K562 (cell line): Measurements from ENCODE around the gene YPEL2. TPM values are rescaled to one million over a fixed set of nuclear protein-coding genes. Genes with fewer than 3 reads are reported as not detected.
A peak's percentile ranks its signal among the peaks of the same experiment; 100 is the strongest.

Source experiments
- ATAC-seq: fragments of 200-7000 bp; cut with Tn5 transposase; 3 replicates; pipeline ENCODE4 v1.9.1; 2020; ENCODE audit warnings: moderate library complexity
- BruUV-seq: library from RNA; stranded (reverse); fragments of 400-500 nt; replicated peaks from 2 replicates; lab custom pipeline; 2021; lab: Mats Ljungman, UMichigan
- CTCF ChIA-PET: fragments of 300-600 bp; formaldehyde crosslinking; extraction: SDS; loops from one replicate; lab custom pipeline; 2021; ENCODE audit warnings: low intra/inter-chr PET ratio; lab: Yijun Ruan, JAX
- POLR2A ChIA-PET: fragments of 300-600, 350-650 bp; sonication (Branson Sonifier 250); formaldehyde crosslinking; extraction: SDS; loops from one replicate; lab custom pipeline; 2021; ENCODE audit warnings: antibody characterized with exemption, inconsistent platforms; lab: Yijun Ruan, JAX
- DNase-seq, 4 experiments: peaks; one replicate each; pipeline versions ENCODE4 v3.0.0 to v3.0.0-alpha.2; 2011 to 2018; ENCODE audit warnings: low spot score in 3 of 4, mixed read lengths in 3 of 4; ENCODE audit errors: extremely low read depth in 1 of 4
- FAIRE-seq: peaks from 2 replicates; lab custom pipeline; 2011; peaks lifted over from hg19 to GRCh38; lab: Jason Lieb, UNC
- H2AFZ ChIP-seq: 2 replicates; pipeline ENCODE4 v1.6.0; 2011; ENCODE audit warnings: low read depth, low read length, control low read depth, inconsistent platforms
- H3K27ac ChIP-seq: fragments of 200-600 bp; 3 replicates; pipeline ENCODE4 v1.8.0; 2011; ENCODE audit warnings: low read depth, mild to moderate bottlenecking, control low read depth, inconsistent platforms, low read length, moderate library complexity, mixed read lengths; ENCODE audit errors: extremely low read depth
- H3K27me3 ChIP-seq, 2 experiments: fragments of 300-600 bp in 1 of 2; 2 replicates in 1 of 2; 3 replicates in 1 of 2; pipeline versions ENCODE4 v1.6.0 to v1.8.0; 2011; ENCODE audit warnings: inconsistent platforms in 2 of 2, low read length in 2 of 2, mild to moderate bottlenecking in 1 of 2, mixed read lengths in 1 of 2, moderate library complexity in 1 of 2; ENCODE audit not compliant: control insufficient read depth in 2 of 2, insufficient read depth in 2 of 2
- H3K36me3 ChIP-seq: fragments of 300-600 bp; 3 replicates; pipeline ENCODE4 v1.8.0; 2011; ENCODE audit warnings: mild to moderate bottlenecking, low read length, inconsistent platforms; ENCODE audit not compliant: control insufficient read depth, insufficient read depth
- H3K4me1 ChIP-seq, 2 experiments: fragments of 200-600 bp in 1 of 2; replicated peaks in 1 of 2; 2 replicates in 1 of 2; 3 replicates in 1 of 2; pipeline versions ENCODE4 v1.5.1 to v1.8.0; 2011; ENCODE audit warnings: inconsistent platforms in 2 of 2, low read length in 2 of 2, mild to moderate bottlenecking in 1 of 2, mixed read lengths in 1 of 2, moderate library complexity in 1 of 2; ENCODE audit not compliant: control insufficient read depth in 2 of 2, insufficient read depth in 2 of 2
- H3K4me2 ChIP-seq: 2 replicates; pipeline ENCODE4 v1.6.1; 2011; ENCODE audit warnings: low read length, control low read depth, inconsistent platforms, mixed read lengths; ENCODE audit not compliant: insufficient read depth
- H3K4me3 ChIP-seq: fragments of 200-600 bp; sonication (generic), shearing (Covaris generic); 2 replicates; pipeline ENCODE4 v1.5.1; 2016; ENCODE audit warnings: control low read depth, inconsistent platforms
- H3K79me2 ChIP-seq: fragments of 200-600 bp; 3 replicates; pipeline ENCODE4 v1.8.0; 2011; ENCODE audit warnings: low read length, inconsistent platforms; ENCODE audit not compliant: control insufficient read depth, insufficient read depth
- H3K9ac ChIP-seq, 2 experiments: 2 replicates each; pipeline versions ENCODE4 v1.6.0 to v1.6.1; 2011; ENCODE audit warnings: low read depth in 2 of 2, low read length in 2 of 2, control low read depth in 1 of 2, inconsistent platforms in 1 of 2, mild to moderate bottlenecking in 1 of 2, mixed read lengths in 1 of 2; ENCODE audit not compliant: insufficient read depth in 1 of 2
- H3K9me1 ChIP-seq: one replicate; pipeline ENCODE4 v1.6.0; 2011; ENCODE audit warnings: inconsistent platforms, mild to moderate bottlenecking, low read length, moderate library complexity; ENCODE audit not compliant: control insufficient read depth, insufficient read depth
- H3K9me3 ChIP-seq: replicated peaks from 2 replicates; pipeline ENCODE4 v1.5.1; 2011; ENCODE audit warnings: low read depth, low read length, inconsistent platforms; ENCODE audit not compliant: control insufficient read depth, insufficient read depth
- H4K20me1 ChIP-seq: replicated peaks from 2 replicates; pipeline ENCODE4 v1.6.1; 2011; ENCODE audit warnings: low read length, inconsistent platforms, mixed read lengths; ENCODE audit not compliant: control insufficient read depth, insufficient read depth
- BHLHE40 ChIP-seq: IDR thresholded peaks from 2 replicates; pipeline ENCODE4 v1.6.1; 2011; ENCODE audit warnings: low read length, improper control_type of control experiment
- CEBPZ ChIP-seq: fragments of 150-350 bp; IDR thresholded peaks from 2 replicates; pipeline ENCODE4 v1.6.1; 2014; ENCODE audit warnings: low read depth, mild to moderate bottlenecking, low read length, borderline replicate concordance
- ESRRA ChIP-seq: fragments of 450-650 bp; IDR thresholded peaks from 2 replicates; pipeline ENCODE4 v1.6.1; 2014; ENCODE audit warnings: low read depth, mild to moderate bottlenecking, moderate library complexity, borderline replicate concordance
- HDAC1 ChIP-seq, 2 experiments: fragments of 450-650 bp; IDR thresholded peaks; 2 replicates each; pipeline ENCODE4 v1.6.1; 2016 to 2017; ENCODE audit warnings: inconsistent platforms in 1 of 2, mild to moderate bottlenecking in 1 of 2, moderate library complexity in 1 of 2
- KDM1A ChIP-seq, 2 experiments: fragments of 450-650 bp; IDR thresholded peaks; 2 replicates each; pipeline ENCODE4 v1.6.1; 2016; ENCODE audit warnings: mild to moderate bottlenecking in 2 of 2
- MEF2A ChIP-seq: IDR thresholded peaks from 2 replicates; pipeline ENCODE4 v1.6.1; 2011; ENCODE audit warnings: low read depth, mild to moderate bottlenecking, low read length, moderate library complexity; ENCODE audit not compliant: control insufficient read depth
- MIER1 ChIP-seq: fragments of 450-650 bp; IDR thresholded peaks from 2 replicates; pipeline ENCODE4 v1.6.1; 2016; ENCODE audit warnings: antibody characterized with exemption, mild to moderate bottlenecking, low read depth
- POLR2AphosphoS2 ChIP-seq: IDR thresholded peaks from 2 replicates; pipeline ENCODE4 v1.6.1; 2012; ENCODE audit warnings: low read length, improper control_type of control experiment
- RCOR1 ChIP-seq, 2 experiments: IDR thresholded peaks; 2 replicates each; pipeline ENCODE4 v1.6.1; 2012; ENCODE audit warnings: low read depth in 2 of 2, low read length in 2 of 2, borderline replicate concordance in 1 of 2, improper control_type of control experiment in 1 of 2
- RNF2 ChIP-seq: sonication (generic); IDR thresholded peaks from 2 replicates; pipeline ENCODE4 v1.6.1; 2016
- SMAD2 ChIP-seq: fragments of 150-350 bp; IDR thresholded peaks from 2 replicates; pipeline ENCODE4 v1.6.1; 2014; ENCODE audit warnings: low read depth, mild to moderate bottlenecking, low read length
- TEAD1 ChIP-seq, 2 experiments: fragments of 450-650 bp in 1 of 2; sonication (generic) in 1 of 2; formaldehyde crosslinking; IDR thresholded peaks; 2 replicates each; pipeline versions ENCODE4 v1.4.0 to v1.8.0; 2020 to 2022; ENCODE audit warnings: mild to moderate bottlenecking in 2 of 2, missing genetic modification reagents in 1 of 2
- ZBTB8A ChIP-seq: fragments of 450-650 bp; IDR thresholded peaks from 2 replicates; pipeline ENCODE4 v1.6.1; 2018; ENCODE audit warnings: mild to moderate bottlenecking, moderate library complexity; ENCODE audit not compliant: partially characterized antibody
- WGBS: fragments of 100-300 bp; shearing (Covaris generic); methylation state at CpG from one replicate; pipeline ENCODE4 v1.1.6; 2016; ENCODE audit warnings: low coverage, mixed read lengths; ENCODE audit not compliant: insufficient coverage; ENCODE audit errors: missing lambda C conversion rate; 5-methylcytosine and 5-hydroxymethylcytosine counted together
- in situ Hi-C: fragments of 300-500 bp; cut with MboI; formaldehyde crosslinking; loops from 4 replicates; pipeline ENCODE4 v1.15.0; 2018; ENCODE audit warnings: inconsistent platforms, mixed read lengths
- intact Hi-C: fragments of 100-400 bp; cut with micrococcal nuclease; formaldehyde crosslinking; loops from 2 replicates; pipeline ENCODE4 v1.14.2; 2022
- polyA plus RNA-seq, 8 experiments: library from polyadenylated mRNA; depleted of rRNA in 4 of 8; stranded (reverse) in 5 of 8; unstranded in 3 of 8; fragments of >200 nt; fragmentation: Nextera tagmentation in 2 of 8; fragmentation: Illumina TruSeq in 1 of 8; extraction: Ambion mirVana in 2 of 8; extraction: Trizol in 1 of 8; gene quantifications; 2 replicates each; pipeline versions ENCODE4 v1.2.1 to v1.2.3, GENCODE V29; 2011 to 2014; ENCODE audit warnings: inconsistent platforms in 1 of 8, missing spikeins in 1 of 8
- total RNA-seq, 7 experiments: library from RNA; depleted of rRNA in 6 of 7; stranded (reverse); fragments of >200 nt in 6 of 7; fragmentation: Illumina TruSeq in 2 of 7; extraction: Trizol in 2 of 7; gene quantifications; 2 replicates each; pipeline versions ENCODE4 v1.2.1 to v1.2.3, GENCODE V29; 2011 to 2021; ENCODE audit warnings: low replicate concordance in 1 of 7
- TF ChIP-seq, protein P1 (sequence below): fragments of 450-650 bp; IDR thresholded peaks from 2 replicates; pipeline ENCODE4 v1.6.1; 2016; ENCODE audit warnings: low read depth, mild to moderate bottlenecking, moderate library complexity

YPEL2 gene
- total and polyA plus RNA-seq, 9 of the 15 experiments (the other 6 are each of a cell fraction or from before 2014, with no cell fraction given), result 0.11 to 2.4 (median 0.47) TPM

DNA sequence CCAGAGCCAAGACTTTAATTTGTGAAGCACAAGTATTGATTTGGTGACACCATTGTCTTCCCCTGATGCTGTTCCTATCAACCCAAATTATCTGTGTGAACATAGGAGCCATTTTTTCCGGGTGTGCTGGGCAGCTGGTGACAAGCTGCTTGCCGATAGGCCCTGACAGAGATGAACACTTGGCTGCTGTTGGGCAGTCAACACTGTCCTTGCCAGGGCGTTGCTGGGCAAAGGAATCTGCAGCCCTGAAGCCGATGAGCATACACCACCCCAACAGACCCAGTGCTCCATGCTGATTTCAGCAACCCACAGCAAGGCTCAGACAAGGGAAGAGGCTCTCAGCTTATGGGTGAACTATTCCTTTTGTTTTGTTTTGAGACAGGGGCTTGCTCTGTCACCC lies 105.4 kb downstream of the YPEL2 start (continued):
- TF ChIP-seq CEBPZ, result no peak
- TF ChIP-seq MIER1, result no peak

DNA sequence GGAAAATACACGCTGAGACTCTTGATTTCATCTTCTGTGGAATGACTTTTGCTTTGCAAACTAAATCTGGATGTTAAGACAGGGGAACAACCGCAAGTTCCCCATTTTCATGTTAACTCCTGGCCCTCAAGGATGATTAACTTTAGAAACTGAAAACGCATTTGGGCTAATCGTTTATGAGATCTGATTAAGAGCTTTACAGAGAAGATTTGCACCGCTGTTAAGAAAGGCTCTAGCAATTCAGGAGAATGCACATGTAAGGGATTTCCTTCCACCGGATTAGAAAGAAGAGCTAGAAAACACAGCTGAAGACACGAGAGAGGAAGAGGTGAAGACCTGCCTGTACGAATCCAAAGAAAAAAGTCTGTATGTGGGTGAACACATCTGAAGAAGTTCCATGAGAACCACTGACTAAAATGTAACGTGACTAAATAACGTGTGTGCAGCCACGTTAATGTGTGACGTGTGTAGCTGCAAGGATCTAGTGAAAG lies 106.4 kb downstream of the YPEL2 start:
- POLR2A ChIA-PET, result interaction anchor here (0.6 kb wide), 2 partner anchors 17 to 127 kb away, joined by 3 to 4 read pairs; no protein-coding TSS in a partner anchor
- H3K4me1 ChIP-seq, result no peaks in the 10 kb centered on the region

More for the DNA sequence above, 106.4 kb downstream of the YPEL2 start:
- FAIRE-seq (no peak), DNase-seq (no peak), ATAC-seq (no peak)
- H3K9me1 ChIP-seq, result no peaks in the 10 kb centered on the region
- in situ Hi-C loops (loop anchor here (5.0 kb wide), 2 partner anchors 126 to 216 kb away; partner anchors contain the start of gene GDPD1), intact Hi-C loops (no loop called here)
- no peak overlapping the region for H2AFZ ChIP-seq
- H3K36me3 ChIP-seq, result no peaks in the 10 kb centered on the region
- H3K9me3 ChIP-seq, result no peaks in the 10 kb centered on the region
- no peak overlapping the region for H3K27ac ChIP-seq
- H4K20me1 ChIP-seq, result no peaks in the 10 kb centered on the region
- WGBS, result 3% methylated on average over 12 of the region's 12 CpGs
- TF ChIP-seq TEAD1 (CRISPR knock-in tag; IDR thresholded peaks at IDR 0.05) (0 out of 4 replicates have a peak, but pooled peaks of 1 of the 2 experiments have one; percentile 48), POLR2AphosphoS2 (no peak), SMAD2 (no peak), KDM1A (IDR thresholded peaks at IDR 0.05) (peak; percentile 47 to 51; a peak in 2 of 4 replicates), RCOR1 (IDR thresholded peaks at IDR 0.05; ENCODE audit: borderline replicate concordance in 1 of 2, low read depth in 2 of 2, low read length in 2 of 2) (peak; percentile 71 to 72; a peak in 2 of 4 replicates), BHLHE40 (peak; percentile 23; the same call in 1 of the 2 replicates), ZBTB8A (no peak), ESRRA (peak; percentile 51; the same call in 1 of the 2 replicates), HDAC1 (IDR thresholded peaks at IDR 0.05) (peak in 1 of 2 experiments; percentile 37; a peak in 1 of 4 replicates), RNF2 (0 out of 2 replicates have a peak, but pooled peaks have one; percentile 32), MEF2A (no peak)
- TF ChIP-seq, protein P1, sequence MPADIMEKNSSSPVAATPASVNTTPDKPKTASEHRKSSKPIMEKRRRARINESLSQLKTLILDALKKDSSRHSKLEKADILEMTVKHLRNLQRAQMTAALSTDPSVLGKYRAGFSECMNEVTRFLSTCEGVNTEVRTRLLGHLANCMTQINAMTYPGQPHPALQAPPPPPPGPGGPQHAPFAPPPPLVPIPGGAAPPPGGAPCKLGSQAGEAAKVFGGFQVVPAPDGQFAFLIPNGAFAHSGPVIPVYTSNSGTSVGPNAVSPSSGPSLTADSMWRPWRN, result 0 out of 2 replicates have a peak, but pooled peaks have one; percentile 31
- no peak overlapping the region for H3K4me2 ChIP-seq
- CTCF ChIA-PET, result no interaction called here
- no peaks in the 10 kb centered on the region for H3K79me2 ChIP-seq
- peaks cover 12 to 16% of the 10 kb centered on the region in 2 experiments; a peak in 4 of 5 replicates for H3K27me3 ChIP-seq
- no peak overlapping the region for H3K9ac ChIP-seq
- BruUV-seq, result no TSS peak
- no peak overlapping the region for H3K4me3 ChIP-seq
